GM19025 (cell line): ENCODE results near the gene CCT3.

Experiments used
- ATAC-seq: cut with Tn5 transposase; IDR thresholded peaks from one replicate; pipeline ENCODE4 v1.9.1; 2021; ENCODE audit warnings: mild to moderate bottlenecking, low read depth, moderate library complexity; ENCODE audit not compliant: unreplicated experiment

CCT3 gene

DNA sequence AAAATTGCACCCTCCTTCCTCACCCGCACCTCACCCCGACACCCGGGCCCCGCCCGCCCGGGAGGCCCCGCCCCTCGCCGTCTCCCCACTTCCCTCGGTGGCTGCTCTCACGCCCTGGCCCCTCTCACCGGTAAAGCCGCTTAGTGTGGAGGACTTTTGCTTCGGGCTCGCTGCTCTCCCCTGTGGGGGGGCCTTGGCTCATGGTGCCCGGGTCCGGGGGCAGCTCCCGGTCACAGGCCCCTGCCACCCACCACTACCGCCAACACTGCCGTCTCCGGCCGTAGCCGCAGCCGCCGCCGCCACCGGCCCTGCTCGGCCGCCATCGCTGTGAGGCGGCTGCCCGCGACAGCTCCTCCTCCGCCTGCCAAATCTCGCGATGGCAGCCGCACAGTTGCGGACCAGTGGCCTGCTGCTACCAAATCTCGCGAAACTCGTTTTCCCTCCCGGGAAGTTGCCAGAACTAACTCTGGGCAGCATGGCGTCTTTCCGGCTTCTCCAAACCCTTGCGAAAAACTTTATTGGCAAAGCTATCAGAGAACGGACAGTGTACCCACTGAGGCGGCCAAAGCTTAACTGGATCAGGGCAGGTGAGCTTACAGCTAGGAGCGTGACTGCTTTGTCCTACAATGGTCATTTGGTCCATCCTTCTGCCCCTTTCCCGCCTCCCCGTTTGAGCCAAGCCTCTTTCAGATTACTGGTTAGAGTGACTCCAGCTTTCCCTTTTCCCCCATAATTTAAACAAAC is 55.4 kb downstream of the CCT3 start, which contains the start of gene SMG5:
TSS of gene SMG5 (minus strand) at position 347 of the 744 bp plus-strand sequence. CDS start at position 202, 145 bp downstream.
- ATAC-seq: peak; percentile 83

DNA sequence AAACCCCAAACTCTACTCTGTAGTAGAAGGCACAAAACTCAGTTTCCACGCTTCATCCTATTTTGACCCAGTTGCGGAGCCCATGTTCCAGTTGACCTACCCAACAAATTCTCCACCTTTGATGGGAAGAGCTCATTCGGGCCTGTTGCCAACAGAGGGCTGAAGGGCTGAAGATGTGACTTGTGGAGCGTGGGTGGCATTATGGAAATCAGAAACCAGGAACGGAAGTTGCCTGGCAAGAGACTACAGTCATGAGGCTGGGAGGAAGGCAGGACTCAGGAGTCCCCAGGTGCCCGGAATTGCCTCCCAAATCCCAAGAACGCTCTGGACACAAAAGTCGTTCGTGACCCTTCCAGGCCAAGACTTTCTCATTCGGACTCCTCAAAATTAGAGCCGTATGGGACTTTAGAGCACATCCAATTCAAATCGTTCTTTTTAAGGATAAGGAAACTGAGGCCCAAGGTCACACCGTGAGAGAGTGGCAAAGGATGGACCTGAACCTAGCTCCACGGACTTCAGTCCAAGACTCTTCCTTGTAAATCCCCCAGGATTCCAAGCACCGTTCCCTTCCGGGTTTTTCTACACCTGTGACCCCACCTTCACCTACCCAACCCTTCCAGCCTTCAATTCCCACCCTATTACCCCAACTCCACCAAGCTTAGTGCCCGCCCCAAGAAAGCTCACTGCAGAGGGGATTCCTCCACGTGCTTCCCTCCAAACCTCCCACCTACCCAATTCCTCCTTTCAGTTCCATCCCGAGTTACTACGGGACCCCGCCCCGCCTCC is 56.2 kb downstream of the CCT3 start:
- no peak for ATAC-seq

GRCh38 chr1:156281281-156281680 is 56.8 kb downstream of the CCT3 start:
- ATAC-seq: no peak

- ATAC-seq: no peak
Observed at GRCh38 chr1:156279837-156280236, 58.3 kb downstream of the CCT3 start.

GRCh38 chr1:156276966-156277381 is 61.1 kb downstream of the CCT3 start:
- ATAC-seq: no peak

GRCh38 chr1:156276532-156276931 is 61.6 kb downstream of the CCT3 start:
- ATAC-seq: no peak

DNA sequence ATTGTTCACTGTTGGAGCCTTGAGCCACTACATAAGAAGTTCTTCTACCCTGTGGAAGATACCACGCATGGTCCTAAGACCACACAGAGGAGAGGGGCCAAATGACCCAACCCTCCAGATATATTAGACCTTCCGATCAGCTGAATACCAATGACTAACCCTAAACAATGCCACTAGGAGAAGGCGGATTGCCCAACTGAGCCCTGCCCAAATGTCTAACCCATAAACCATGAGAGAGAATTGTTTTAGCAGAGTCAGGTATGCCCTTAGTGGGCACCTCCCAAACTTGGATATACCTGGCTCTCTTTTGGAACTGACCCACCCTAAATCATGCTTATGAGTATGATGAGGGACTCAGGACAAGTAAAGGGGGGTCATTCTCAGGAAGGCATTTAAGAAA is 67.8 kb downstream of the CCT3 start:
- no peak for ATAC-seq

GRCh38 chr1:156268336-156268735 is 69.8 kb downstream of the CCT3 start:
- ATAC-seq: no peak

DNA sequence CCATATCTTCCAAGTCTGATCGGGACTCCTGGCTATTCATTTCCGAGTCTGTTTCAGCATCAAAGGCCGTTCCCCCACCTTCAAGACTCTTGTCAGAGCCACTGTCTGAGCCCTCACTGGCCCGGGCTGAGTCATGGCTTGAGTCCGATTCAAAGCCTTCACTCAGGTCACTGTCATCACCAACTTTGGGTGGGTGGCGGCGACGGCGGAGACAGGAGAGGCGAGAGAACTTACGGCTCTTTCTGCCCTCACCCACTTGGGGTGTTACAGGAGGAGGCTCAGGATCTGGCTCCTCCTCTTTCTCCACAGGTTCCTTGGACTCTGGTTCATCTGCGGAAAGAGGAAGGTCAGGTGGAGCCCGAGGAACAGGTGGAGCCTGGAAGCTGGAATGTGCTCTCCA is 72.0 kb downstream of the CCT3 start:
- ATAC-seq: no peak

- ATAC-seq: no peak
Observed at GRCh38 chr1:156263288-156263655, 74.8 kb downstream of the CCT3 start.

DNA sequence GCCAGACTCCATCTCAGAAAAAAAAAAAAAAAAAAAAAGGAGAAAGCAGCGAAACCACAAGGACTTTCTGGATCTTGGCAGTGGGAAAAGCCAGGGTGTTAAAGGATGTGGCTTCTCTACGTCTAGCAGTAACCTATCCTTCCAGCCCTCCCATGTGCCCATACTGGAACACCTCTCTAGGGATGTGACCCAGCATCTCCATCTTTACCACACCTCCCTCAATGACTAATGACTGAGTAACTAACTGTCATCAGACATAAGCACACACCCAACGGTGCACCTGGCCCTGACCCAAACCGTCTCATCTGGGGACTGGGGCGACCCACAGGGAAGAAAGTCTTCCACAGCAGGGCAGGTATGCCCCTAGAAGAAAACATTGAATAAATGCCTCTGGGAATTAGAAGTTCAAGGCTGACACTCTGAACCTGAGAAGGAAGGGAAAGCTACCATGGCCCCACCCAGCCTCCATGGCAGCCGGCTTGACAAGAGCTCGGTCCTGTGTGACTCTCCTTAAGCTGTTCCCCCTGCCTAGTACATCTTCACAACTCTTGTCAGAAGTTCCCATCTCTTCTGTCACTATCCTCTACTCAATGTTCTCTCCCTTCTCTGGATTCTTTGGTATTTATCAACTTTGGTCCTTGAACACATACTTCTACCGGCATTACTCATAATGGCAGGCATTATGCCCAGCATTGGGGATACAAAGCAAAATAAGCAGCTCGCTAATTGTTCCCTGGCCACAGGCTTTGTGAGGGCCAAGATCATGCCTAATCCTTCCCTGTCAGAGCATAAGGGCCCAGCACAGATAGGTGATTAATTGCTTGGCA is 75.4 kb downstream of the CCT3 start:
- ATAC-seq: no peak

DNA sequence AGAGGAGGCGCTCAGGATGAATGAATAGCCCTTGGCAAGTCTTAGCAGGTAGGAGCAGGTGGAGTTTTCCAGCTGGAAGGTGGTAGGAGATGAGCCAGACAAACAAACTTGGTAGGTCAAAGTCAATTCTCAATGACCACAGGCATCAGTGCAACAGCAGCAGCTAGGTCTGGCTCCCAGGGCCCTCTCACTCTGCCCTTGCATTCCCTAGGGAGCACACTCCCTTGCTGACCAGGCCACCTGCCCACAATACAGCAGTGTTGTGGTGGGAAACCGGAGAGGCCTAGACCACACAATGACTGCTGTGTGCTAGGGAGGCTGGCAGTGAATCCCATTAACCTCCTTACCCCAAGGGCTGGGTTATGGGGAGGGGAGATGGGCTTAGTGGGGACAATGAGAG is 77.2 kb downstream of the CCT3 start:
- no peak for ATAC-seq

GRCh38 chr1:156259805-156260204 is 78.3 kb downstream of the CCT3 start:
- ATAC-seq: no peak
